ENCODE results near the gene KCNIP2.
A peak's percentile ranks its signal among the peaks of the same experiment; 100 is the strongest.

The KCNIP2 gene

GRCh38 chr10:101851411-101852116 is 8.0 kb upstream of the KCNIP2 start:
- no peak for DNase-seq

DNA sequence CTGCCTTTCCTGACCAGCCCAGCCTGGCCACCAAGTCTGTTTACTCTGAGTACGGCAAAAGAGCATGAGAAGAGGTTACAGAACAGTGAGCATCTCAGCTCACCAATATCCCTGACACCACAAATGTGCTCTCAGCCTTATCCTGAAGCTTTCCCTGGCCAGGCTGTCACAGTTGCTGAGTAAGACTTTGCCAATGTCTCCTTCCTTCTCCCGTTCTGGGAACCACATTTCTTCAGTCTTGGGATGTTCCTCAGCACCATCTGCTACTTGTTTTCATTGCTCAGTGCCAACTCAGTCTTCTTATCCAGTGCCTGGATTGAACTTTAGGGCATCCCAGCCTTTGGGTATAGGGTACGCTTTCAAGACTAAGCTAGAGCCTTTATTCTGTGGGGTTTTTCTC is 7.1 kb upstream of the KCNIP2 start:
- no peak for DNase-seq

GRCh38 chr10:101848894-101849351 is 5.3 kb upstream of the KCNIP2 start:
- no peak for DNase-seq

GRCh38 chr10:101848408-101848807 is 4.8 kb upstream of the KCNIP2 start:
- no peak for DNase-seq

GRCh38 chr10:101845893-101846292 is 2.3 kb upstream of the KCNIP2 start:
- DNase-seq: no peak

DNA sequence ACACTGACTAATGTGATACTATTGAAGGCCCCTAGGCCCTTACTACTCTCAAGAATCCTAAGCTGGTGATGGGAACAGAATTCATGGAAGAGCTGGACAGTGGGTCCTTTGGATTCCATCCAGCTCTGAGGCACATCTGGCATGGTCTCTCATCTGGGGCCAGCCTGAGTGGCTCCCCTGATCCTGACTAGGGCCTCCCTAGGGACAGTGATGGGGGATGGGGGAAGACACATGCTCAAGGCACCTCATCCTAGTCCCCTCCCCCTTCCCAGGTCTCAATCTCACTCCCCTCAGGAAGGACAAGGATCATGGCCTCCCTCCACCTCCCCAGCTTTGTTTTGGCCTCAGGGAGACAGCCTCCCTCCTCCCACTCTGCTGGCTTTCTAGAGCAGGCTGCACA is 1.8 kb downstream of the KCNIP2 start:
- DNase-seq: no peak

GRCh38 chr10:101840741-101841453 is 2.7 kb downstream of the KCNIP2 start:
- peak; percentile 66 for DNase-seq

- DNase-seq: no peak
Measured at GRCh38 chr10:101840102-101840684, 3.4 kb downstream of the KCNIP2 start.

GRCh38 chr10:101839416-101840063 is 4.1 kb downstream of the KCNIP2 start:
- DNase-seq: peak; percentile 64

- DNase-seq: no peak
Measured at GRCh38 chr10:101839002-101839401, 4.6 kb downstream of the KCNIP2 start.

DNA sequence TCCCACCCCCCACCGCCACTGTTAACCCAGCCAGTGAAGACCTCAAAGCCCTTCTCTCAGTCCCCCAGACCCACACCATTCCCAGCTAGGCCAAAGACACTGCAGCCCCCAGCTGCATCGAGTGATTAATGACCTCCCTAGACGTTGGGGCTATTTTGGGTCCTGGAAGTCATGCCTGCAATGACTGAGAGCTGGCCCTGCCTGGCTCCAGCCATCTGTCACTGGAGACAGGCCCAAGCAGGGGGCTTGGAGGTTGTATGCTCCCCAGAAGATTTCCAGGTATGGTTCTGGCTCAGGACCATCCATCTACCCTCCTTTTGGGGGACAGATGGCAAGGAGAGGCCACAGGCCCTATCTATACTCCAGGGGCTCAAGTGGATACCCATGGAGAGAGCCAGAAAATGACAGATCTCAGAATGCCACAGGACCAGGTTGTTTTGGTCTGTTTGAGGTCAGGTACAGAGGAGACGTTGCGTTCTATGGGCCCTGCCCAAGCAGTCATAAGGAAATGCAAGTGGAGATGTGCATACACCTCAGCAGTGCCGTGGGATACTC is 5.1 kb downstream of the KCNIP2 start:
- no peak for DNase-seq

DNA sequence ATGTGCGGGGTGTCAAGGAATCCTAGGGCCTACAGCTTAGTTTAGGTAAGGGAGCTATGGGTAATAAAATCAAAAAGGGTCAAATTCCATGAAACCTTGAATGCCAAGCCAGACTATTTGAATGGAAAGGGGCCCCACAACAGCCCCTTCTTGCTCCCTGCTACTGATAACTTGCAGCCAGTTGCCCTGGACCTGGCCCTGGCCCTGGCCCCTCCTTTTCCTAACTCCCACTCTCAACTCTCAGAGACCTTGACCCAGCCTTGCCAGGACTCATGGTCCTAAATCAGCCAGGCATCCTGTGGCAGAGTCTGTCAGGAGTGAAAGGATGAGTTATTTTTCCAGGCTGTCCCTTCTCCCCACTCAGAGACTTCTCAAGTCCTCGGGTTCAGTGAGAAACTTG is 5.9 kb downstream of the KCNIP2 start:
- DNase-seq: no peak

- DNase-seq: no peak
Measured at GRCh38 chr10:101835362-101835761, 8.2 kb downstream of the KCNIP2 start.

GRCh38 chr10:101834341-101834740 is 9.3 kb downstream of the KCNIP2 start:
- no peak for DNase-seq

GRCh38 chr10:101833466-101833865 is 10.1 kb downstream of the KCNIP2 start:
- DNase-seq: no peak

DNA sequence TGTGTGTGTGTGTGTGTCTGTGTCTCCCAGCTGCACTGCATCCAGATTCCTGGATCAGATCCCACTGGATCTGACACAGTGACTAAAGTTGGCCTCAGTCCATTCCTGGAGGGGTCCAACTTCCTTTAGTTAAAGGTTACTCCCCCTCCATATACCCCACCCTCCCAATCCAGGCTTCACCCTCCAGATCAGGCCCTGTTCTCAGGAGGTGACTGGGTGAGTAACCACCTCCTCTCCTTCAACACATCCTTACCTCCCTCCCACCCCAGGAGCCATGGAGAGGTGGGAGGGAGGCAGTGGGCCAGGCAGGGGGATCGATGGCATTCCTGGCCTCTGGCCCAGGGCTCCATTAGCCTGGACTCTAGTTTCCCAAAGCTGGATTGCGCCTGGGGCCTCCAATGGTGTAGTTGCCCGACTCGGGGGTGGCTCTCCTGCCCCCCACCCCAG is 11.3 kb downstream of the KCNIP2 start:
- no peak for DNase-seq

- DNase-seq: no peak
Measured at GRCh38 chr10:101831169-101831811, 12.3 kb downstream of the KCNIP2 start.

GRCh38 chr10:101830322-101831168 is 13.1 kb downstream of the KCNIP2 start:
- peak; percentile 95 for DNase-seq

- peak; percentile 66 for DNase-seq
Measured at GRCh38 chr10:101829561-101830315, 13.9 kb downstream of the KCNIP2 start.

GRCh38 chr10:101828766-101829551 is 14.6 kb downstream of the KCNIP2 start:
- no peak for DNase-seq
